OCI-LY7 (cell line): ENCODE data around the gene CD6.

Source experiments
- EZH2phosphoT487 ChIP-seq: fragments of 200-600 bp; sonication (generic); IDR thresholded peaks from 2 replicates; pipeline ENCODE4 v1.6.1; 2018; ENCODE audit warnings: low read depth, borderline replicate concordance, mild to moderate bottlenecking, mixed run types, antibody characterized with exemption, low read length, moderate library complexity, mixed read lengths
- TF ChIP-seq, protein P1 (sequence below): fragments of 200-600 bp; sonication (generic); conservative IDR thresholded peaks from 2 replicates; pipeline ENCODE4 v1.5.1; 2014; ENCODE audit warnings: mild to moderate bottlenecking, antibody characterized with exemption, low read length, moderate library complexity, mixed read lengths

DNA sequence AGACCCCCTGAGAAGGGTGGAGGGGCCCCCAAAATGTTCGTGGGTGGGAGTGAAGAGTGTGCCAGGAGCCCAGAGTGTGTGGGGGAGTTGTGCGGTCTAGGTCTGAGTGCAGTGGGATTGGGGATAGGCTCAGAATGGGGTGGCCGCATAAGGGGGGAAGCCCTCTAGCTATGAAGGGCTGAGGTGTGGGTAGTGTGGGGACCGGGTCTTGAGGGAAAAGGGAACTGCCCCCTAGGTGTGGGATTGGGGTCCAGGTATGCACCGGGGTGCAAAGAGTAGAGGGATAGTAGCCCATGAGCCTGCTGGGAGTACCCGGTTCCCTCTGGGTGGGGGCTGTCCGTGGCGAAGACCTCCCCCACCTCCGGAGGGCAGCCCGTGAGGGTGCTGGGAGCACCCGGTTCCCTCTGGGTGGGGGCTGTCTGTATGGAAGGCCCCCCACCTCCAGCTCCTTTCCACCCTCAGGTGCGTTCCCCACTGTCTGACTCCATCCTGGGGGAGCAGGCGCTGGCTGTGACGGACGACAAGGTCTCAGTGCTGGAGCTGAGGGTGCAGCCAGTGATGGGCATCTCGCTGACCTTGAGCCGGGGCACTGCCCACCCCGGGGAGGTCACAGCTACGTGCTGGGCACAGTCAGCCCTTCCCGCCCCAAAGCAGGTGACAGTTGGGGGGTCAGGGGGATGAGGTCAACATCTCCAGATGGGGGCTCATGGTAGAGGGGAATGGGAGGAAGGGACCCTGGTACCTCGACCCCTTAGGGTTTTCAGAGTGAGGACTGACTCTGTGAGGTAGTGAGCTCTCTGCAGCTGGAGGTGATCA is 36.5 kb upstream of the CD6 start:
- TF ChIP-seq, protein P1, sequence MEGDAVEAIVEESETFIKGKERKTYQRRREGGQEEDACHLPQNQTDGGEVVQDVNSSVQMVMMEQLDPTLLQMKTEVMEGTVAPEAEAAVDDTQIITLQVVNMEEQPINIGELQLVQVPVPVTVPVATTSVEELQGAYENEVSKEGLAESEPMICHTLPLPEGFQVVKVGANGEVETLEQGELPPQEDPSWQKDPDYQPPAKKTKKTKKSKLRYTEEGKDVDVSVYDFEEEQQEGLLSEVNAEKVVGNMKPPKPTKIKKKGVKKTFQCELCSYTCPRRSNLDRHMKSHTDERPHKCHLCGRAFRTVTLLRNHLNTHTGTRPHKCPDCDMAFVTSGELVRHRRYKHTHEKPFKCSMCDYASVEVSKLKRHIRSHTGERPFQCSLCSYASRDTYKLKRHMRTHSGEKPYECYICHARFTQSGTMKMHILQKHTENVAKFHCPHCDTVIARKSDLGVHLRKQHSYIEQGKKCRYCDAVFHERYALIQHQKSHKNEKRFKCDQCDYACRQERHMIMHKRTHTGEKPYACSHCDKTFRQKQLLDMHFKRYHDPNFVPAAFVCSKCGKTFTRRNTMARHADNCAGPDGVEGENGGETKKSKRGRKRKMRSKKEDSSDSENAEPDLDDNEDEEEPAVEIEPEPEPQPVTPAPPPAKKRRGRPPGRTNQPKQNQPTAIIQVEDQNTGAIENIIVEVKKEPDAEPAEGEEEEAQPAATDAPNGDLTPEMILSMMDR, result no peak
- TF ChIP-seq EZH2phosphoT487, result no peak
